Measurements from ENCODE around the gene AVEN. TPM values are rescaled to one million over a fixed set of nuclear protein-coding genes. Genes with fewer than 3 reads are reported as not detected.

Gene AVEN
- polyA plus RNA-seq, 3 donors: 12.1 to 14.1 (median 12.4) TPM

DNA sequence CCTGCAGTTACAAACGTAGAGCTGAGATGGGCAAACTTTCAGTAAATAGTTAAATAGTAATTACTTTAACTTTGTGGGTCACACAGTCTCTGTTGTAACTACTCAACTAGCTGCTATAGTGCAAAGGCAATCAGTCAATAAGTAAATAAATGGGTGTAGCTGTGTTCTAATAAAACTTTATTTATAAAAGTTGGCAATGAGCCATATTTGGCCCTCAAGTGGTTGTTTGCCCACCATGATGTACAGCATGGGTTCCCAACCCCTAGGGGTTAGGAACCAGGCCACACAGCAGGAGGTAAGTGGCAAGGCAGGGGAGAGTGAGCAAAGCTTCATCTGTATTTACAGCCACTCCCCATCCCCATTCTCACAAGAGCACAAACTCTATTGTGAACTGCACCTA is 115.6 kb downstream of the AVEN start:
- no peak for DNase-seq (ENCODE audit: low read depth in 3 of 3, low spot score in 2 of 3)

DNA sequence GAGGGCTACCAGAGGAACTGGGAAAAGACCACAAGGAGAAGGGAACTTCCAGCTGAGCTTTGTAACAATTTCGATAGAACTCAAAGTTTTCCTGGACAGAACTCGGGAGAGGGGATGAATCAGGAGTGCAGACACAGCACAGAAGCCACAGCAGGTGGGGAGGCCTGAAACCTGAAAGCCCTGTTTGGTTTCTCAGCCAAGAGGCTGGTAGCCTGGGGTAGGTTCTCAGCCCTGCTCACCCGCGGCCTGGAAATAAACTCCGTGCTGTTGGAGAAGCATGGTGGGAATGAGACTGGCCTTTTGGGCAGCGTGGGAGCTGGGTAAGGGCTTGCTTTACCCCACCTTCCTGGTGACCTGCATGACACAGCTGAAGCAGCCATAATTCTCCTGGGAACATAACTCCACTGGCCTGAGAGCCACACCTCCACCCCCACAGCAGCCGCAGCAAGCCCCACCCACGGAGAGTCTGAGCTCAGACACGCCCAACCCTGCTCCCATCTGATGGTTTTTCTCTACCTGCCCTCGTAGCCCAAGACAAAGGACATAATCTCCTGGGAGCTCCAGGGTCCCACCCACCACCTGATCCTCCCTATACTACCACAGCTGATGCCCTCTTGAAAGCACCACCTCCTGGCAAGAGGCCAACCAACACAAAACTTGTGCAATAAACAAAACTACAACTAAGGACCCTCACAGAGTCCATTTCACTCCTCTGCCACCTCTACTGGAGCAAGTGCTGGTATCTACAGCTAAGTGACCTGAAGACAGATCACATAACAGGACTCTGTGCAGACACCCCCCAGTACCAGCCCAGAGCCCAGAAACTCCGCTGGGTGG is 123.2 kb downstream of the AVEN start:
- DNase-seq (ENCODE audit: low read depth in 3 of 3, low spot score in 2 of 3): peak in 1 of 3 donors; percentile 10

- DNase-seq (ENCODE audit: low read depth in 3 of 3, low spot score in 2 of 3): no peak
Observed at GRCh38 chr15:33913459-33913858, 125.5 kb downstream of the AVEN start.

- no peak for DNase-seq (ENCODE audit: low read depth in 3 of 3, low spot score in 2 of 3)
Observed at GRCh38 chr15:33912326-33912725, 126.7 kb downstream of the AVEN start.

GRCh38 chr15:33910741-33911140 is 128.3 kb downstream of the AVEN start:
- no peak for DNase-seq (ENCODE audit: low read depth in 3 of 3, low spot score in 2 of 3)

GRCh38 chr15:33908406-33908805 is 130.6 kb downstream of the AVEN start:
- DNase-seq (ENCODE audit: low read depth in 3 of 3, low spot score in 2 of 3): no peak

DNA sequence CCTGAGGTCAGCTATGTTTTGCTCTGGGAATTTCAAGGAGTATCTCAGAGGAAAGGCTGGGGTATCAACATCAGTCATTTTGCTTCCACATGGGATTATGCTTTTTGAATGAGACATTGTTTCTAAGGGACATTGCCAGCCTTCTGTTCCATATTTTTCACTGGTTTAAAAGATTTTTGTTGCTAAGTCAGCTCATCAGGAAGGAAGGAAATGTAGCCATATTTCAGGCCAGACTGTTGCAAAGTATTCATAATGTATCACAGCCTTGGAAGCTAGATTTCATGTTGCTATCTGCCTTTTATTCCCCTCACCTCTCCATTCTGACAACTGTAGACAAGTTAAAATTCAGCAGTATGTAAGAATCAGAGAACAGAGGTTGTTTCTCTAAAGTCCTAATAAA is 131.7 kb downstream of the AVEN start:
- DNase-seq (ENCODE audit: low read depth in 3 of 3, low spot score in 2 of 3): no peak

- no peak for DNase-seq (ENCODE audit: low read depth in 3 of 3, low spot score in 2 of 3)
Observed at GRCh38 chr15:33903661-33904060, 135.3 kb downstream of the AVEN start.

- DNase-seq (ENCODE audit: low read depth in 3 of 3, low spot score in 2 of 3): no peak
Observed at GRCh38 chr15:33902043-33902442, 137.0 kb downstream of the AVEN start.

GRCh38 chr15:33894193-33894592 is 144.8 kb downstream of the AVEN start:
- DNase-seq (ENCODE audit: low read depth in 3 of 3, low spot score in 2 of 3): no peak

DNA sequence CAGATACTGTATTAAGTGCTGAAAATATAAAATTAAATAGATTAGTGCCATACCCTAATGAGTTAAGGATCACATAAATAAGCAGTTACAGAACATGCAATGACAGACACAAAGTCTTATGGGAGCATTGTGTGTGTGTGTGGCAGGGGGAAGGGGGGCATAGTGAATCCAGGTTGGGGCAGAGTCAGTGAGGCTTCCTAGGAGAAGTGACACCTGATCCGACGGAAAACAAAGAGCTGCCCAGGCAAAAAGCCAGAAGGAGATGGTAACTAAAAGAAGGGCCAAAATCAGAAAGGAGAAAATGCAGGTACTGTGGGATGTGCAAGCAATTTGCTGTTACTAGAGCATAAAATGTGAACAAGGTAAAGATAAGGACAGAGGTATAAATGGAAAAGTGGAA is 150.8 kb downstream of the AVEN start:
- DNase-seq (ENCODE audit: low read depth in 3 of 3, low spot score in 2 of 3): peak in 2 of 3 donors; percentile 19 to 33

DNA sequence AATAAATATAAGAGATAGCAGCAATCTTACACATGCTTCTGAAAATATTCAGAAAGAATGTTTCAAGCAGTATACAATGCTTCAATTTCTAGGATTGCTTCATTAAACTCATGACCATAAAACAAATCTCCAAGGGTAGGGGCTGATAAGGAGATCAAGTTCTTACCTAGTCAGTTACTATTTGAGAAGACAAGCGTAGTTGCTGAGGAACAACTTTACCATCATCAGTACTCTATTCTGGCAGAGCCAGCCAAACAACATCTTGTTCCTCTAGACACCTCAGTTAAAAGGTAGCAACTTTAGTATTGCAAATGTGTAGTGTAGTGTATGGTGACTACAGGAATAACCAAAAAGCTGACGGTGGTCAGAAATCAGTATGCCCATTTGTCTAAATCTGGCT is 156.1 kb downstream of the AVEN start:
- DNase-seq (ENCODE audit: low read depth in 3 of 3, low spot score in 2 of 3): no peak

DNA sequence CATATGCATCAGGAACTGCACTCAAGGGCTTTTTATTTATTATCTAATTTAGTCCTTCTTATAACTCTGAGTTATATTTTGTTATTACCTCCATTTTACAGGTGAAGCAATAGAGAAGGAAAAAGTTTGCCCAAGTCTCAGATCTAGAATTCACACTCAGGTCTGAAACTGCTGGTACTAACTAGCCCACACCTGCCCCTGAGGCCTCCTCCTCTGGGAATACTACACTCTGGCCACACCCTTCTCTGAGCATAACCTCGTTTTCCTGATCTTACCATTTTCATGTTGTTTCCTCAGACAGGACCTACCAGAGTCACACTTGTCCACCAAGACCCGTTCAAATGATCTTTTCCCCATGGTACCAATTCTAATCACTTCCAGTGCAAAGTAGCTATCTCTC is 164.8 kb downstream of the AVEN start:
- DNase-seq (ENCODE audit: low read depth in 3 of 3, low spot score in 2 of 3): no peak

GRCh38 chr15:33872416-33873106 is 166.4 kb downstream of the AVEN start:
- DNase-seq (ENCODE audit: low read depth in 3 of 3, low spot score in 2 of 3): no peak

GRCh38 chr15:33871980-33872379 is 167.0 kb downstream of the AVEN start:
- DNase-seq (ENCODE audit: low read depth in 3 of 3, low spot score in 2 of 3): no peak

- DNase-seq (ENCODE audit: low read depth in 3 of 3, low spot score in 2 of 3): no peak
Observed at GRCh38 chr15:33866101-33866737, 172.8 kb downstream of the AVEN start.

DNA sequence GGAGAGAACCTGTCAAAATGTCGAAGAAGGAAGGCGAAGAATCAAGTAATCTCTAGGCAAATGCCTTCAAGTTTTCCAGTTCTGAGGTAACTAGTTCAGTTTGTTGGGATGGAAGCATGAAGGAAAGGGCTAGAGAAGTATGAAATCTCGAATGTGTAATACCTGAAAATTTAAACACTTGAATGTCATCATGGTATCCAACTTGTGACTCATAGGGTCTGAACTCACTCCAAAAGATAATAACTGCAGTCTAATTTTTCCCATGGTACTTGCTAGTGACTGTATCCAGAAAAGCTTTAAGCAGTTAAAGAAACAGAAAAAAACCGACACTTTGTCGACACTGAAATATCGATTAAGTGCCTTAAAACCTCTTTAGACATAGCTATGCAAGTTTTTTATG is 173.6 kb downstream of the AVEN start:
- no peak for DNase-seq (ENCODE audit: low read depth in 3 of 3, low spot score in 2 of 3)

DNA sequence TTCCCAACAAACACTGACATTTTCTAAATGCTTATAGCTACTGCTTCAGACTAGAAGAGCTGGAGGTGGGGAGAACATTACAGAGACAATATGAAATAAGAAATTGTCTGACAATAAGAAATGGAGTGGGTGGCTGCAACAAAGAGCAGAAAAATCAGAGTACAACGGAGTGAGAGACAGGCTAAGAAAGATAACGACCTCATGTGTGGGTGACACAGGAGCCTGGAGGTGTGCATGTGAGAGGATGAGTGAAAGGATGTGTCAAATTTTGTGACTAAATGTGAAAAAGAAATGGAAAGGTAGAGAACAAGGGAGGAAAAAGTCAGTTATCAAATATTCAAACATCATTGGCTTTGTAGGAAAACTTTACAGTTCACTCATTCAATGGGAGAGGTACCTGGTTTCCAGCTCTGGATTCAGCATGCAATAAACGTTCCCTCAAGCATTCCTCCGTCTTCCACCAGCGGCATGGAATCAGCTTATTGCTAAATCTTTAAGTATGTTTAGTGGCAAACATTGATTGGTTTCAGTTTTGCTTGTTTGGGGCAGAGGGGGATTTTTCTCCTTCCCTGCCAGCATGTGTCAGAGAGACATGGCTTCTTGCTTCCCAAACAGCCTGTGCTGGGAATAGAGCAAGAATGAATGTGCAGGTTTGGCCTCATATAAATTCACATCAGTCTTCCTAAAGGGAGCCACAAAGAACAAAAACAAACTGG is 174.5 kb downstream of the AVEN start:
- no peak for DNase-seq (ENCODE audit: low read depth in 3 of 3, low spot score in 2 of 3)

- DNase-seq (ENCODE audit: low read depth in 3 of 3, low spot score in 2 of 3): no peak
Observed at GRCh38 chr15:33860754-33861153, 178.2 kb downstream of the AVEN start.

GRCh38 chr15:33859992-33860545 is 178.9 kb downstream of the AVEN start:
- no peak for DNase-seq (ENCODE audit: low read depth in 3 of 3, low spot score in 2 of 3)

- DNase-seq (ENCODE audit: low read depth in 3 of 3, low spot score in 2 of 3): no peak
Observed at GRCh38 chr15:33858836-33859235, 180.2 kb downstream of the AVEN start.

All from right renal cortex interstitium (tissue), 3 donors.